Measurements from ENCODE around the gene OR5K1. TPM values are rescaled to one million over a fixed set of nuclear protein-coding genes. Genes with fewer than 3 reads are reported as not detected.

Gene OR5K1
- total and polyA plus RNA-seq, 2 of the 8 experiments (the other 6 are each of a cell fraction or from before 2014, with no cell fraction given), result not detected

DNA sequence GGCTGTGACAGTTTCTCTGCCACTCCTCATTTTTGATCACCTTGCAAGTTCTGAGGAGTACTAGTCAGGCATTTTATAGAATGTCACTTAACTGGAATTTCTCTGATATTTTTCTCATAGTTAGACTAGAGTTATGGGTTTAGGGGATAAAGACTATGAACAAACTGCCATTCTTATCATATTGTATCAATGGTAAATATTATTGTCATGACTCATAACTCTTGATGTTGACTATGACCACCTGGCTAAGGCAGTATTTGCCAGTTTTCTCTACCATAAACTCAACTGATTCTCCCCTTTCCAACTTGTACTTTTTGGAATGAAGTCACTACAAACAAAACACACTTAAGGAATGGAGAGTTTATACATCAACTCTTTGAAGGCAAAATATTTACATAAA is 22.7 kb upstream of the OR5K1 start:
- H4K8ac ChIP-seq (ENCODE audit: extremely low read depth, insufficient read depth, low read length), result no peak overlapping the region
- no peak overlapping the region for H2BK12ac ChIP-seq (ENCODE audit: low read depth, low read length)
- no peak overlapping the region for H3K18ac ChIP-seq (ENCODE audit: extremely low read depth, low read length)
- no peak overlapping the region for H2BK120ac ChIP-seq (replicated peaks; ENCODE audit: low read depth, low read length)
- H3K27ac ChIP-seq (ENCODE audit: low read depth, low read length), result no peak overlapping the region
- FAIRE-seq, result no peak
- no peak overlapping the region for H2BK20ac ChIP-seq (ENCODE audit: low read length)
- ChIA-PET CTCF (ENCODE audit: partially characterized antibody) (no interaction called here), POLR2A (ENCODE audit: partially characterized antibody) (no interaction called here)
- no peaks in the 10 kb centered on the region for H3K4me1 ChIP-seq (replicated peaks in 1 of 4; ENCODE audit: control insufficient read depth in 3 of 4, insufficient read depth in 4 of 4, low read length in 3 of 4)
- H3K9me3 ChIP-seq (ENCODE audit: insufficient read depth in 2 of 2, low read depth in 1 of 2, low read length in 1 of 2), result no peaks in the 10 kb centered on the region
- no peak for DNase-seq (ENCODE audit: low read depth in 1 of 2, low spot score in 2 of 2)
- H3K4me2 ChIP-seq (ENCODE audit: insufficient read depth in 1 of 2, low read depth in 2 of 2, low read length in 2 of 2), result no peak overlapping the region
- H4K91ac ChIP-seq (replicated peaks; ENCODE audit: insufficient read length, low read length), result no peak overlapping the region
- no peak overlapping the region for H3K4me3 ChIP-seq (ENCODE audit: extremely low read depth in 1 of 4, insufficient read depth in 2 of 4, low read depth in 3 of 4, low read length in 4 of 4)
- H3K14ac ChIP-seq (ENCODE audit: insufficient read length), result no peak overlapping the region
- H3K23me2 ChIP-seq (ENCODE audit: low read depth, low read length), result no peaks in the 10 kb centered on the region
- no peak overlapping the region for H2AFZ ChIP-seq (ENCODE audit: low read length)
- H2BK5ac ChIP-seq (ENCODE audit: low read depth, low read length), result no peak overlapping the region
- no peaks in the 10 kb centered on the region for H3K36me3 ChIP-seq (ENCODE audit: control insufficient read depth in 2 of 4, insufficient read depth in 4 of 4, low read length in 3 of 4)
- H3K9ac ChIP-seq (replicated peaks in 1 of 4; ENCODE audit: extremely low read depth in 1 of 4, low read depth in 3 of 4, low read length in 3 of 4), result no peak overlapping the region
- no peaks in the 10 kb centered on the region for H4K20me1 ChIP-seq (replicated peaks in 1 of 2; ENCODE audit: control insufficient read depth in 1 of 2, insufficient read depth in 2 of 2, low read length in 2 of 2)
- TF ChIP-seq, protein P1, sequence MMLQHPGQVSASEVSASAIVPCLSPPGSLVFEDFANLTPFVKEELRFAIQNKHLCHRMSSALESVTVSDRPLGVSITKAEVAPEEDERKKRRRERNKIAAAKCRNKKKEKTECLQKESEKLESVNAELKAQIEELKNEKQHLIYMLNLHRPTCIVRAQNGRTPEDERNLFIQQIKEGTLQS (IDR thresholded peaks at IDR 0.05; ENCODE audit: insufficient read depth, low read depth, low read length), result no peak
- TF ChIP-seq MAFK (IDR thresholded peaks at IDR 0.05; ENCODE audit: low read depth, low read length), result no peak
- no peak overlapping the region for H4K5ac ChIP-seq (ENCODE audit: insufficient read length, low read depth, low read length)
- H3K27me3 ChIP-seq (replicated peaks in 1 of 4; ENCODE audit: control insufficient read depth in 3 of 4, extremely low read depth in 1 of 4, insufficient read depth in 3 of 4, low read length in 3 of 4), result no peaks in the 10 kb centered on the region
- no peak overlapping the region for H2AK5ac ChIP-seq (ENCODE audit: low read depth, low read length)
- H3K79me1 ChIP-seq (ENCODE audit: low read depth, low read length), result no peaks in the 10 kb centered on the region
- no peaks in the 10 kb centered on the region for H3K79me2 ChIP-seq (ENCODE audit: control insufficient read depth in 1 of 2, insufficient read depth in 2 of 2, low read length in 2 of 2)
- no peak overlapping the region for H3K56ac ChIP-seq (replicated peaks; ENCODE audit: insufficient read length, low read depth, low read length)
- no peak overlapping the region for H3K4ac ChIP-seq (replicated peaks; ENCODE audit: insufficient read length, low read depth, low read length)
- no peak overlapping the region for H3K23ac ChIP-seq (ENCODE audit: insufficient read length)
- no peak overlapping the region for H2BK15ac ChIP-seq (ENCODE audit: low read length)

Data from H1 (cell line).